A549 (cell line): Measurements from ENCODE around the gene USP25. TPM values are rescaled to one million over a fixed set of nuclear protein-coding genes. Genes with fewer than 3 reads are reported as not detected.

Experiments used
- ATAC-seq, 2 experiments: fragments of 200-7000 bp in 1 of 2; fragments of >200 bp in 1 of 2; cut with Nextera tagmentation in 1 of 2; cut with Tn5 transposase in 1 of 2; 3 replicates each; pipeline versions ENCODE4 v1.8.0 to v1.9.1; 2018 to 2020; ENCODE audit warnings: mild to moderate bottlenecking in 1 of 2, moderate library complexity in 1 of 2
- CTCF ChIA-PET: fragments of 300-600 bp; sonication (Branson Sonifier 250); formaldehyde crosslinking; extraction: SDS; loops from one replicate; lab custom pipeline; 2021; ENCODE audit warnings: antibody characterized with exemption, inconsistent platforms; lab: Yijun Ruan, JAX
- POLR2A ChIA-PET: fragments of 350-600 bp; formaldehyde crosslinking; extraction: SDS; loops from one replicate; lab custom pipeline; 2021; ENCODE audit warnings: antibody characterized with exemption, inconsistent platforms; lab: Yijun Ruan, JAX
- DNase-seq, 2 experiments: peaks; one replicate each; pipeline versions ENCODE4 v3.0.0 to v3.0.0-alpha.2; 2011 to 2016; ENCODE audit warnings: low read depth in 1 of 2, low spot score in 1 of 2
- FAIRE-seq: peaks from 2 replicates; lab custom pipeline; 2011; peaks lifted over from hg19 to GRCh38; lab: Jason Lieb, UNC
- H3K27ac ChIP-seq, 2 experiments: fragments of >200 bp; sonication (Bioruptor Twin); formaldehyde crosslinking; 3 replicates each; pipeline ENCODE4 v1.5.1; 2016 to 2017
- H3K4me1 ChIP-seq: fragments of >200 bp; sonication (Bioruptor Twin); formaldehyde crosslinking; 3 replicates; pipeline ENCODE4 v1.6.1; 2016
- H3K4me2 ChIP-seq: fragments of >200 bp; sonication (Bioruptor Twin); formaldehyde crosslinking; 3 replicates; pipeline ENCODE4 v1.6.1; 2016
- H3K4me3 ChIP-seq: fragments of >200 bp; sonication (Bioruptor Twin); formaldehyde crosslinking; 3 replicates; pipeline ENCODE4 v1.5.1; 2016
- H3K9me3 ChIP-seq: fragments of >200 bp; sonication (Bioruptor Twin); formaldehyde crosslinking; 3 replicates; pipeline ENCODE4 v1.6.1; 2016
- CHD4 ChIP-seq: fragments of 200-600 bp; sonication (generic); IDR thresholded peaks from 2 replicates; pipeline ENCODE4 v1.6.1; 2016; ENCODE audit warnings: antibody characterized with exemption, mild to moderate bottlenecking, borderline replicate concordance
- EHMT2 ChIP-seq: fragments of 200-600 bp; sonication (generic); IDR thresholded peaks from 2 replicates; pipeline ENCODE4 v1.6.1; 2016; ENCODE audit warnings: antibody characterized with exemption, low read depth, mild to moderate bottlenecking, moderate library complexity
- FOSL2 ChIP-seq, 2 experiments: fragments of 450-650 bp in 1 of 2; fragments of >200 bp in 1 of 2; sonication (Bioruptor Twin) in 1 of 2; formaldehyde crosslinking; IDR thresholded peaks; 2 replicates each; pipeline versions ENCODE4 v1.5.0 to v1.6.1; 2016 to 2020; ENCODE audit warnings: mild to moderate bottlenecking in 1 of 2, moderate library complexity in 1 of 2
- HMGXB4 ChIP-seq: fragments of 250-450 bp; sonication (Bioruptor Pico); IDR thresholded peaks from 2 replicates; pipeline ENCODE4 v1.5.0; 2021; ENCODE audit warnings: mild to moderate bottlenecking, moderate library complexity, borderline replicate concordance
- HOXB5 ChIP-seq: fragments of 250-450 bp; sonication (Bioruptor Pico); IDR thresholded peaks from 2 replicates; pipeline ENCODE4 v1.5.0; 2020; ENCODE audit warnings: mild to moderate bottlenecking, moderate library complexity
- JUN ChIP-seq, 2 experiments: fragments of >200 bp; sonication (Bioruptor Twin); formaldehyde crosslinking; IDR thresholded peaks; 2 replicates in 1 of 2; 3 replicates in 1 of 2; pipeline ENCODE4 v1.6.1; 2016 to 2017
- KDM5A ChIP-seq: fragments of 200-600 bp; sonication (generic); IDR thresholded peaks from 2 replicates; pipeline ENCODE4 v1.6.1; 2016; ENCODE audit warnings: antibody characterized with exemption, mild to moderate bottlenecking
- MAX ChIP-seq: IDR thresholded peaks from 2 replicates; pipeline ENCODE4 v1.6.1; 2012
- POLR2A ChIP-seq: IDR thresholded peaks from 2 replicates; pipeline ENCODE4 v1.6.1; 2012; ENCODE audit warnings: mild to moderate bottlenecking, low read length
- RARB ChIP-seq: fragments of 250-450 bp; sonication (Bioruptor Pico); IDR thresholded peaks from 2 replicates; pipeline ENCODE4 v1.8.0; 2021; ENCODE audit warnings: mild to moderate bottlenecking, moderate library complexity
- REST ChIP-seq: fragments of 200-600 bp; sonication (generic); IDR thresholded peaks from 2 replicates; pipeline ENCODE4 v1.6.1; 2016; ENCODE audit warnings: antibody characterized with exemption, mild to moderate bottlenecking, moderate library complexity
- WGBS: methylation state at CpG from one replicate; pipeline ENCODE4 v1.1.6; 2017; ENCODE audit errors: missing lambda C conversion rate; 5-methylcytosine and 5-hydroxymethylcytosine counted together
- polyA plus RNA-seq, 4 experiments: library from polyadenylated mRNA; depleted of rRNA in 3 of 4; stranded (reverse); fragments of >200 nt; fragmentation: RNase III in 1 of 4; extraction: RNeasy Plus Mini Kit Qiagen cat#74134 plus additional on column Dnase treatment in 1 of 4; gene quantifications; 2 replicates in 3 of 4; 3 replicates in 1 of 4; pipeline ENCODE4 v1.2.3, GENCODE V29; 2011 to 2017

USP25 gene
- polyA plus RNA-seq, 2 of the 4 experiments (the other 2 are of a cell fraction), result 15.3 to 33.5 TPM

GRCh38 chr21:15928686-15929425 lies 199.1 kb downstream of the USP25 start:
- no peak overlapping the region for H3K4me2 ChIP-seq
- WGBS, result 51% methylated on average over 4 of the region's 4 CpGs
- CTCF ChIA-PET, result interaction anchor here (0.6 kb wide), 1 partner anchor 116 kb away, joined by 4 read pairs; no protein-coding TSS in a partner anchor
- DNase-seq (no peak), FAIRE-seq (no peak), ATAC-seq (no peak)
- H3K4me3 ChIP-seq, result no peak overlapping the region
- POLR2A ChIA-PET, result no interaction called here
- no peaks in the 10 kb centered on the region for H3K4me1 ChIP-seq
- H3K27ac ChIP-seq, result no peak overlapping the region
- H3K9me3 ChIP-seq, result no peaks in the 10 kb centered on the region
- no peak for TF ChIP-seq CHD4
- no peak for TF ChIP-seq RARB

- no peak overlapping the region for H3K27ac ChIP-seq
- no peaks in the 10 kb centered on the region for H3K4me1 ChIP-seq
- no peaks in the 10 kb centered on the region for H3K9me3 ChIP-seq
- ATAC-seq, result no peak
- 93% methylated on average over 1 of the region's 1 CpG for WGBS
- CTCF ChIA-PET, result no interaction called here
- no peak for TF ChIP-seq RARB
- TF ChIP-seq REST, result no peak
- TF ChIP-seq HOXB5 (CRISPR knock-in tag), result no peak
- TF ChIP-seq EHMT2, result no peak
- TF ChIP-seq HMGXB4 (CRISPR knock-in tag), result no peak
- TF ChIP-seq FOSL2 (IDR thresholded peaks at IDR 0.05), result no peak
- TF ChIP-seq FOSL2 (CRISPR knock-in tag; IDR thresholded peaks at IDR 0.05), result no peak
- no peak for TF ChIP-seq KDM5A
- no peak for TF ChIP-seq POLR2A
- no peak for TF ChIP-seq CHD4
- TF ChIP-seq MAX, result no peak
- no peak for TF ChIP-seq JUN (IDR thresholded peaks at IDR 0.05)
- TF ChIP-seq, all 56 proteins: peak for 0
- DNase-seq (no peak), FAIRE-seq (no peak)
- POLR2A ChIA-PET, result no interaction called here
- Histone ChIP-seq H3K4me3 (no peak overlapping the region), H3K4me2 (no peak overlapping the region)
Measured at GRCh38 chr21:15929536-15929935, 199.8 kb downstream of the USP25 start.
